ENCODE data around the gene SEZ6L2.

Gene SEZ6L2

DNA sequence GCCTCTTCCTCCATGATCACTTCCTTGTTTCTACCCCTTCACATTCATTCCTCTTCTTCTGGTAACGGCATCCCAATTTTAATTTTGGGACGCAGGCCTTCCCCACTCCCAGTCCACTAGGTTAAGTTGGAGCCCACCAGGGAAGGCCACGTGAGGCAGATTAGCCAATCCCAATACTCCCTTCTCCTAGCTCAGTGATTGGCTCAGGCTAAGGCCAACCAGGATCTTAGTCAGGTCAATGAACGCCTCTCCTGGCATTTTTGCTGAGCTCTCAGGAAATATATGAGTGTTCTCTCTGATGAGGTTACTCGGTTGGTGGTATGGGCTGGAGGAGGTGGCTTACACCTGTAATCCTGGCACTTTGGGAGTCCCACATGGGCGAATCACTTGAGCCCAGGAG, 15.4 kb downstream of the SEZ6L2 start:
- H3K4me3 ChIP-seq (ENCODE audit: low read length, poor library complexity, severe bottlenecking): no peak overlapping the region
- TF ChIP-seq, protein P1, sequence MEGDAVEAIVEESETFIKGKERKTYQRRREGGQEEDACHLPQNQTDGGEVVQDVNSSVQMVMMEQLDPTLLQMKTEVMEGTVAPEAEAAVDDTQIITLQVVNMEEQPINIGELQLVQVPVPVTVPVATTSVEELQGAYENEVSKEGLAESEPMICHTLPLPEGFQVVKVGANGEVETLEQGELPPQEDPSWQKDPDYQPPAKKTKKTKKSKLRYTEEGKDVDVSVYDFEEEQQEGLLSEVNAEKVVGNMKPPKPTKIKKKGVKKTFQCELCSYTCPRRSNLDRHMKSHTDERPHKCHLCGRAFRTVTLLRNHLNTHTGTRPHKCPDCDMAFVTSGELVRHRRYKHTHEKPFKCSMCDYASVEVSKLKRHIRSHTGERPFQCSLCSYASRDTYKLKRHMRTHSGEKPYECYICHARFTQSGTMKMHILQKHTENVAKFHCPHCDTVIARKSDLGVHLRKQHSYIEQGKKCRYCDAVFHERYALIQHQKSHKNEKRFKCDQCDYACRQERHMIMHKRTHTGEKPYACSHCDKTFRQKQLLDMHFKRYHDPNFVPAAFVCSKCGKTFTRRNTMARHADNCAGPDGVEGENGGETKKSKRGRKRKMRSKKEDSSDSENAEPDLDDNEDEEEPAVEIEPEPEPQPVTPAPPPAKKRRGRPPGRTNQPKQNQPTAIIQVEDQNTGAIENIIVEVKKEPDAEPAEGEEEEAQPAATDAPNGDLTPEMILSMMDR (conservative IDR thresholded peaks at IDR 0.05; ENCODE audit: low read length): no peak
- TF ChIP-seq EZH2phosphoT487 (IDR thresholded peaks at IDR 0.05; ENCODE audit: borderline replicate concordance): no peak
- H3K27me3 ChIP-seq (ENCODE audit: insufficient read depth, low read length, poor library complexity, severe bottlenecking): no peaks in the 10 kb centered on the region
- no peaks in the 10 kb centered on the region for H3K4me1 ChIP-seq (ENCODE audit: insufficient read depth, low read length, poor library complexity, severe bottlenecking)
- no peak overlapping the region for H3K4me2 ChIP-seq (ENCODE audit: low read depth, low read length, poor library complexity, severe bottlenecking)
- no peak overlapping the region for H3K9ac ChIP-seq (ENCODE audit: low read depth, low read length, poor library complexity, severe bottlenecking)
- H3K9me2 ChIP-seq (replicated peaks; ENCODE audit: low read depth, low read length): no peaks in the 10 kb centered on the region
- H2AFZ ChIP-seq (ENCODE audit: low read length): no peak overlapping the region
- H3K79me2 ChIP-seq (ENCODE audit: insufficient read depth, low read length): no peaks in the 10 kb centered on the region
- H3K9me3 ChIP-seq (ENCODE audit: insufficient read depth, low read depth, low read length): no peaks in the 10 kb centered on the region
- H4K20me1 ChIP-seq (ENCODE audit: insufficient read depth, low read length, poor library complexity, severe bottlenecking): no peaks in the 10 kb centered on the region
- H3K36me3 ChIP-seq (ENCODE audit: insufficient read depth, low read length): no peaks in the 10 kb centered on the region
- H3F3A ChIP-seq (ENCODE audit: low read depth): no peaks in the 10 kb centered on the region

DNA sequence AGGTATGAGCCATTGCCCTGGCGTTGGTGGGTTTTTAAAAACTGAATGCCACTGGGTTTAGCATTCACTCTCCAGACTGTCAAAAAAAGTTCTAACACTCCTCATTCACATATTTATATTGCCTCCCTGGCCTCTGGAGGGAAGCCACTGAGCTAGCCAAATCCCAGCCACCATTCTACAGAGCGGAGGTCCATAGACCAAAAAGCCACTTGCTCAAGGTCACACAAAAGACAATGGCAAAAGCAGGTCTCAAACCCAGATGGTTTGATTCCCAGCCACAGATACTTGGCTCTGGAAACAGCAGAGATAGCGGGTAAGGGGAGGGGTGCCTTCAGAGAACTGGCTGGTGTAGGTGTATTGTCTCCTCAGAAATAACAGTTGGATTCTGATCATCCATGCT, 18.3 kb downstream of the SEZ6L2 start:
- Histone ChIP-seq H3K9me3 (ENCODE audit: insufficient read depth, low read depth, low read length) (no peaks in the 10 kb centered on the region), H3K4me1 (ENCODE audit: insufficient read depth, low read length, poor library complexity, severe bottlenecking) (no peaks in the 10 kb centered on the region), H3K36me3 (ENCODE audit: insufficient read depth, low read length) (no peaks in the 10 kb centered on the region), H2AFZ (ENCODE audit: low read length) (no peak overlapping the region), H3K9me2 (replicated peaks; ENCODE audit: low read depth, low read length) (no peaks in the 10 kb centered on the region), H3K4me3 (ENCODE audit: low read length, poor library complexity, severe bottlenecking) (no peak overlapping the region), H3K4me2 (ENCODE audit: low read depth, low read length, poor library complexity, severe bottlenecking) (no peak overlapping the region), H4K20me1 (ENCODE audit: insufficient read depth, low read length, poor library complexity, severe bottlenecking) (no peaks in the 10 kb centered on the region), H3F3A (ENCODE audit: low read depth) (no peaks in the 10 kb centered on the region), H3K27me3 (ENCODE audit: insufficient read depth, low read length, poor library complexity, severe bottlenecking) (no peaks in the 10 kb centered on the region), H3K79me2 (ENCODE audit: insufficient read depth, low read length) (no peaks in the 10 kb centered on the region), H3K9ac (ENCODE audit: low read depth, low read length, poor library complexity, severe bottlenecking) (no peak overlapping the region)
- no peak for TF ChIP-seq EZH2phosphoT487 (IDR thresholded peaks at IDR 0.05; ENCODE audit: borderline replicate concordance)
- TF ChIP-seq, protein P1 (conservative IDR thresholded peaks at IDR 0.05; ENCODE audit: low read length): no peak

DNA sequence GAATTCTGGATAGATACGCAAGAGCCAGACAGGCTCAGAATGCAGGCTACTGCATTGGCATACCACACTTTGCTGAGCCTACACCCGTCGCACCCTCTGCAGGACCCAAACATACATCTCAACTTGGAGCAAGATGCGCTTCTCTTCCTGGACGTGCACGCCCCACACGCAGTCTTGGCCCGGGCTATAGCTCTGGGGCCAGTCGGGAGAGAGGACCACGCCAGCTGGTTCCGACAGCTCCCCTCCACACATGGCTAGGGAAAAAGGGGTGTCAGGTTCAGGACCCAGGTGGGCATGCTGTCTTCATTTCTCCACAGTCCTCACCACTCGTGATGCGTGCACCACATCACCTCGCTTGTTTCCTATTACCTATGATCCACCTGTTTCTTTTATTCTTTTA, 21.2 kb downstream of the SEZ6L2 start:
- H2AFZ ChIP-seq (ENCODE audit: low read length): no peak overlapping the region
- H3K9ac ChIP-seq (ENCODE audit: low read depth, low read length, poor library complexity, severe bottlenecking): no peak overlapping the region
- TF ChIP-seq, protein P1 (conservative IDR thresholded peaks at IDR 0.05; ENCODE audit: low read length): no peak
- no peak for TF ChIP-seq EZH2phosphoT487 (IDR thresholded peaks at IDR 0.05; ENCODE audit: borderline replicate concordance)
- no peaks in the 10 kb centered on the region for H3K79me2 ChIP-seq (ENCODE audit: insufficient read depth, low read length)
- H3F3A ChIP-seq (ENCODE audit: low read depth): no peaks in the 10 kb centered on the region
- no peak overlapping the region for H3K4me3 ChIP-seq (ENCODE audit: low read length, poor library complexity, severe bottlenecking)
- no peaks in the 10 kb centered on the region for H4K20me1 ChIP-seq (ENCODE audit: insufficient read depth, low read length, poor library complexity, severe bottlenecking)
- H3K4me1 ChIP-seq (ENCODE audit: insufficient read depth, low read length, poor library complexity, severe bottlenecking): no peaks in the 10 kb centered on the region
- H3K4me2 ChIP-seq (ENCODE audit: low read depth, low read length, poor library complexity, severe bottlenecking): no peak overlapping the region
- no peaks in the 10 kb centered on the region for H3K27me3 ChIP-seq (ENCODE audit: insufficient read depth, low read length, poor library complexity, severe bottlenecking)
- H3K9me3 ChIP-seq (ENCODE audit: insufficient read depth, low read depth, low read length): no peaks in the 10 kb centered on the region
- H3K9me2 ChIP-seq (replicated peaks; ENCODE audit: low read depth, low read length): no peaks in the 10 kb centered on the region
- no peaks in the 10 kb centered on the region for H3K36me3 ChIP-seq (ENCODE audit: insufficient read depth, low read length)

Data from Loucy (cell line).